Astrocyte of the hippocampus (primary cell): ENCODE results near the gene CELF5.
"Not testable (repeated sequence)": the region's sequence is repeated elsewhere in the genome, so short reads cannot be mapped to it uniquely, and the experiment has no call there.

Source experiments
- DNase-seq: peaks from one replicate; pipeline ENCODE4 v3.0.0; 2011; ENCODE audit warnings: low read depth, low spot score

CELF5 gene

GRCh38 chr19:3190470-3190770 is 34.0 kb upstream of the CELF5 start:
- DNase-seq, result no peak

- no peak for DNase-seq
Observed at GRCh38 chr19:3190921-3191805, 33.3 kb upstream of the CELF5 start.

- not testable (repeated sequence) for DNase-seq
Observed at GRCh38 chr19:3191806-3192104, 32.7 kb upstream of the CELF5 start.

GRCh38 chr19:3192228-3192635 is 32.2 kb upstream of the CELF5 start:
- DNase-seq, result no peak

GRCh38 chr19:3192684-3193083 is 31.8 kb upstream of the CELF5 start:
- DNase-seq, result no peak

GRCh38 chr19:3193256-3194105 is 31.0 kb upstream of the CELF5 start:
- DNase-seq, result no peak

- DNase-seq, result no peak
Observed at GRCh38 chr19:3194106-3195087, 30.1 kb upstream of the CELF5 start.

GRCh38 chr19:3196064-3196932 is 28.2 kb upstream of the CELF5 start:
- no peak for DNase-seq

- no peak for DNase-seq
Observed at GRCh38 chr19:3196933-3197205, 27.6 kb upstream of the CELF5 start.

- no peak for DNase-seq
Observed at GRCh38 chr19:3198901-3199700, 25.4 kb upstream of the CELF5 start.

- DNase-seq, result no peak
Observed at GRCh38 chr19:3201072-3201700, 23.3 kb upstream of the CELF5 start.

- no peak for DNase-seq
Observed at GRCh38 chr19:3201911-3202310, 22.6 kb upstream of the CELF5 start.

- no peak for DNase-seq
Observed at GRCh38 chr19:3202346-3202745, 22.1 kb upstream of the CELF5 start.

- not testable (repeated sequence) for DNase-seq
Observed at GRCh38 chr19:3202895-3203294, 21.6 kb upstream of the CELF5 start.

GRCh38 chr19:3203805-3204645 is 20.4 kb upstream of the CELF5 start:
- no peak for DNase-seq

GRCh38 chr19:3204646-3205275 is 19.7 kb upstream of the CELF5 start:
- no peak for DNase-seq

- no peak for DNase-seq
Observed at GRCh38 chr19:3206216-3206953, 18.1 kb upstream of the CELF5 start.
